SH-SY5Y (cell line): Measurements from ENCODE around the gene UCHL3.

ENCODE experiments used
- GATA2 ChIP-seq: IDR thresholded peaks from 2 replicates; pipeline ENCODE4 v1.6.1; 2011; ENCODE audit warnings: mild to moderate bottlenecking, low read depth, low read length
- GATA3 ChIP-seq: IDR thresholded peaks from 2 replicates; pipeline ENCODE4 v1.6.1; 2011; ENCODE audit warnings: low read depth, mild to moderate bottlenecking, low read length, moderate library complexity

DNA sequence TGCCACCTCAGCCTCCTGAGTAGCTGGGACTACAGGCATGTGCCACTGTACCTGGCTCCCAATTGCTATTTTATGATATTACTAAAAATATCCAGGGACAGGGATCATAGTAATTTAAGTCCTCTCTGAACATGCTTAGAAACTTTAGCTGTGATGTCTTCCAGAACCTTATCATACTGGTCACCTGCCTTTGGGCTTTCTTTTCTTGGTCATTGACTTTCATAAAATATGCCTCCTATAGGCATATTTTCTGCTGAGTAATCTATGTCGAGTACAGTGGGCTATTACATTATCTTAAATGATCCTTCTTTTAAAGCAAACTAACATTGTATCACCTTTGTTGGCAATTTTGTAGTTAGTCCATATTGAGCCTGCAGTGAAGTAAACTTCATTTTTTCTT, 6.2 kb downstream of the UCHL3 start:
- TF ChIP-seq GATA2 (no peak), GATA3 (no peak)
